HG03064 (cell line): Measurements from ENCODE around the gene GIPR.
"Not testable (repeated sequence)": the region's sequence is repeated elsewhere in the genome, so short reads cannot be mapped to it uniquely, and the experiment has no call there.

Experiments used
- ATAC-seq: cut with Tn5 transposase; IDR thresholded peaks from one replicate; pipeline ENCODE4 v1.9.1; 2021; ENCODE audit warnings: low read depth; ENCODE audit not compliant: unreplicated experiment

Gene GIPR

GRCh38 chr19:45687599-45687998 lies 19.6 kb downstream of the GIPR start:
- ATAC-seq: no peak

GRCh38 chr19:45691516-45692186 lies 23.6 kb downstream of the GIPR start, which contains the start of gene SNRPD2:
Gene SNRPD2, minus strand, starts transcription at chr19:45691953. Its CDS starts 65 bp downstream, at chr19:45691888.
- peak; percentile 38 for ATAC-seq

GRCh38 chr19:45692187-45693105 lies 24.4 kb downstream of the GIPR start, which contains the start of gene QPCTL:
Gene QPCTL, plus strand, starts transcription at chr19:45692666. Its CDS starts 38 bp downstream, at chr19:45692704.
- peak; percentile 82 for ATAC-seq

GRCh38 chr19:45693106-45693788 lies 25.2 kb downstream of the GIPR start:
- ATAC-seq: no peak

GRCh38 chr19:45701676-45702075 lies 33.7 kb downstream of the GIPR start:
- no peak for ATAC-seq

- no peak for ATAC-seq
Observed at GRCh38 chr19:45705115-45705514, 37.1 kb downstream of the GIPR start.

GRCh38 chr19:45705710-45706415 lies 37.8 kb downstream of the GIPR start:
- ATAC-seq: no peak

GRCh38 chr19:45710356-45711130 lies 42.5 kb downstream of the GIPR start:
- ATAC-seq: no peak

- ATAC-seq: no peak
Observed at GRCh38 chr19:45711851-45712698, 44.1 kb downstream of the GIPR start.

GRCh38 chr19:45712699-45713067 lies 44.7 kb downstream of the GIPR start:
- ATAC-seq: no peak

- ATAC-seq: no peak
Observed at GRCh38 chr19:45713141-45713540, 45.1 kb downstream of the GIPR start.

GRCh38 chr19:45715139-45715538 lies 47.1 kb downstream of the GIPR start:
- ATAC-seq: no peak

- no peak for ATAC-seq
Observed at GRCh38 chr19:45716359-45717130, 48.5 kb downstream of the GIPR start.

- ATAC-seq: peak; percentile 75
Observed at GRCh38 chr19:45717131-45717982, 49.3 kb downstream of the GIPR start.

- ATAC-seq: no peak
Observed at GRCh38 chr19:45717983-45718650, 50.1 kb downstream of the GIPR start.

GRCh38 chr19:45720065-45720464 lies 52.0 kb downstream of the GIPR start:
- not testable (repeated sequence) for ATAC-seq

- ATAC-seq: not testable (repeated sequence)
Observed at GRCh38 chr19:45728683-45729082, 60.7 kb downstream of the GIPR start.
